Esophagus muscularis mucosa (tissue), 4 donors: ENCODE measurements around the gene ELAPOR1. TPM values are rescaled to one million over a fixed set of nuclear protein-coding genes. Genes with fewer than 3 reads are reported as not detected.
A peak's percentile ranks its signal among the peaks of the same experiment; 100 is the strongest.

ENCODE experiments used
- DNase-seq: peaks from one replicate; pipeline ENCODE4 v3.0.0-alpha.2; 2017; ENCODE audit errors: extremely low spot score
- H3K27ac ChIP-seq, 4 donors: fragments of 200-600 bp; sonication (generic); replicated peaks in 1 of 4; 1 replicate in 3 of 4; 2 replicates in 1 of 4; pipeline ENCODE4 v1.5.1; 2016 to 2019; ENCODE audit warnings: mild to moderate bottlenecking in 1 of 4
- H3K27me3 ChIP-seq, 4 donors: fragments of 200-600 bp; sonication (generic); one replicate each; pipeline versions ENCODE4 v1.5.1 to v1.6.0; 2016 to 2019
- H3K36me3 ChIP-seq, 4 donors: fragments of 200-600 bp; sonication (generic); one replicate each; pipeline ENCODE4 v1.5.1; 2016 to 2019
- H3K4me1 ChIP-seq, 4 donors: fragments of 200-600 bp; sonication (generic); one replicate each; pipeline ENCODE4 v1.5.1; 2016 to 2019
- H3K4me3 ChIP-seq, 4 donors: fragments of 200-600 bp; sonication (generic); 1 replicate in 2 of 4; 2 replicates in 2 of 4; pipeline ENCODE4 v1.5.1; 2016 to 2019; ENCODE audit warnings: mild to moderate bottlenecking in 4 of 4, moderate library complexity in 1 of 4
- H3K9me3 ChIP-seq, 4 donors: fragments of 200-600 bp; sonication (generic); 1 replicate in 3 of 4; 2 replicates in 1 of 4; pipeline ENCODE4 v1.5.1; 2016 to 2019
- CTCF ChIP-seq, 3 experiments: fragments of 200-600 bp in 2 of 3; fragments of 450-650 bp in 1 of 3; sonication (generic) in 2 of 3; IDR thresholded peaks; one replicate each; pipeline ENCODE4 v1.5.1; 2017 to 2019; ENCODE audit warnings: antibody characterized with exemption in 3 of 3, mild to moderate bottlenecking in 2 of 3, moderate library complexity in 1 of 3
- EP300 ChIP-seq: sonication (generic); formaldehyde crosslinking; IDR thresholded peaks from one replicate; pipeline ENCODE4 v1.6.1; 2017; ENCODE audit warnings: antibody characterized with exemption
- POLR2A ChIP-seq: fragments of 450-650 bp; IDR thresholded peaks from one replicate; pipeline ENCODE4 v1.6.1; 2017; ENCODE audit warnings: antibody characterized with exemption, moderate library complexity, mild to moderate bottlenecking, low read depth
- POLR2AphosphoS5 ChIP-seq, 2 donors: sonication (generic); formaldehyde crosslinking; IDR thresholded peaks; one replicate each; pipeline ENCODE4 v1.6.1; 2017; ENCODE audit warnings: antibody characterized with exemption in 2 of 2
- WGBS: methylation state at CpG from one replicate; pipeline ENCODE4 v1.1.5; 2018; 5-methylcytosine and 5-hydroxymethylcytosine counted together
- intact Hi-C: fragments of 100-400 bp; cut with DNase I; formaldehyde crosslinking; loops from one replicate; pipeline ENCODE4 v1.15.1; 2023
- total RNA-seq, 4 donors: library from RNA; depleted of rRNA; stranded (reverse); fragments of >200 nt; gene quantifications; one replicate each; pipeline versions ENCODE4 v1.1.0 to v1.2.1, GENCODE V29; 2016

ELAPOR1 gene
- total RNA-seq, 4 donors from 2014 or later: 0.34 to 0.83 (median 0.52) TPM; not detected in 1

GRCh38 chr1:109105881-109106280, 8.0 kb upstream of the ELAPOR1 start:
- Histone ChIP-seq H3K9me3 (no peaks in the 10 kb centered on the region), H3K36me3 (peaks cover 0 to 5% (median 0%) of the 10 kb centered on the region in 4 donors), H3K27ac (no peak overlapping the region), H3K27me3 (no peaks in the 10 kb centered on the region), H3K4me3 (no peak overlapping the region), H3K4me1 (peaks cover 7 to 15% (median 13%) of the 10 kb centered on the region in 4 donors)
- no peak for DNase-seq
- TF ChIP-seq POLR2A: no peak
- TF ChIP-seq CTCF (IDR thresholded peaks at IDR 0.05): no peak
- no peak for TF ChIP-seq POLR2AphosphoS5 (IDR thresholded peaks at IDR 0.05)
- TF ChIP-seq EP300: no peak
- intact Hi-C loops: loop anchor here (10.0 kb wide), 1 partner anchor 299 kb away; no protein-coding TSS in a partner anchor
- WGBS: 83% methylated on average over 4 of the region's 4 CpGs

GRCh38 chr1:109107785-109108184, 6.1 kb upstream of the ELAPOR1 start:
- Histone ChIP-seq H3K27ac (no peak overlapping the region), H3K4me3 (no peak overlapping the region), H3K36me3 (peaks cover 0 to under 1% (median 0%) of the 10 kb centered on the region in 4 donors), H3K4me1 (peaks cover 0 to 10% (median 9%) of the 10 kb centered on the region in 4 donors), H3K27me3 (no peaks in the 10 kb centered on the region), H3K9me3 (no peaks in the 10 kb centered on the region)
- intact Hi-C loops: loop anchor here (10.0 kb wide), 1 partner anchor 297 kb away; no protein-coding TSS in a partner anchor
- TF ChIP-seq POLR2AphosphoS5 (IDR thresholded peaks at IDR 0.05) (no peak), POLR2A (no peak), CTCF (IDR thresholded peaks at IDR 0.05) (no peak)
- WGBS: 87% methylated on average over 7 of the region's 7 CpGs
- DNase-seq: no peak

DNA sequence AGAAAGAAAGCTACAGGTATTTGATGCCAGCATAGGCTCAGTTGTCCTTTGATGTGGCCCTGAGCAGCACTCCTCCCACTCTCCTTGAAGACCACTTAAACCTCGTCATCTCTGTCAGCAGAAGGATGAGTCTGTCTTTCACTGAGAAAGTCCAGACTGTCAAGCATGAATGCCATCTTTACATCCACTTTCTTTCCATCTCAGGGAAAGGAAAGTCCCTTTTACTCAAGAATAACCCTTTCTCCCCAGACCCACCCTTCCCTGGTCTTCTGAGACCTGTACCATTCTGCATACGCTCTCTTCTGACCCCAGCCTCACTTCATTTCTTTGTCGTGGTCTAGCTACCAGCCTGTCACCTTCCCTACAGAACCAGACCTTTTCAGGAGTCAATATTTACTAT, 4.0 kb upstream of the ELAPOR1 start:
- TF ChIP-seq POLR2A: no peak
- TF ChIP-seq CTCF (IDR thresholded peaks at IDR 0.05): no peak
- TF ChIP-seq EP300: no peak
- TF ChIP-seq POLR2AphosphoS5 (IDR thresholded peaks at IDR 0.05): no peak
- Histone ChIP-seq H3K4me1 (peaks cover 12 to 27% (median 25%) of the 10 kb centered on the region in 4 donors), H3K4me3 (no peak overlapping the region), H3K27ac (no peak overlapping the region), H3K9me3 (no peaks in the 10 kb centered on the region), H3K27me3 (peaks cover 0 to 17% (median 12%) of the 10 kb centered on the region in 4 donors), H3K36me3 (no peaks in the 10 kb centered on the region)
- no peak for DNase-seq
- intact Hi-C loops: loop anchor here (5.0 to 10.0 kb wide), 2 partner anchors 148 to 295 kb away; partner anchors contain the start of gene CLCC1
- WGBS: 76% methylated on average over 3 of the region's 3 CpGs

DNA sequence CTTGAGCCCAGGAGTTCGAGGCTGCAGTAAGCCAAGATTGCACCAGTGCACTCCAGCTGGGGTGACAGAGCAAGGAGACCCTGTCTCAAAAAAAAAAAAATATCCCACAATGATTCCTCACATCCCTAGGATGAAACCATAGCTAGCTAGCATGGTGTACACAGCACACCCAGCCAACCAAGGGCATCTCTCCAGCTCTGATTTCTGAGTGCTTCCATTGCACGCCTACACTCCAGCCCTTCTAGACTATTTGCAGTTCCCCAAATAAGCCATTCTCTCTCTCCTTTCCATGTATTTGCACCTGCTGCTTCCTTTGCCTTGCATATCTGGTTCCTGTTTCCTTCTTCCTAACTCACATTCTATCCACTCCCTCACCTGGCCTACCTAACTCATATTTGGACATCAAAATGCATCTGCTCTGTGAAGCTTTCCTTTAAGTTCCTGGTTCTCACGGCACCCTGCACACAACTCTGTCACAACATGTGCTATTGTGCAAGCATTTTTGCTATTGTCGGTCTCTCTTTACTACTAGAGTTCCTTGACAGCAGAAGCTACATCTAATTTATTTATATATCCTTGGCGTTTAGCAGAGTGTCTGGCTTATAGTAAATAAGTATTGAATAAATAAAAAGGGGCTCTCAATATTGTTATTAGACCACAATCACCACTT, 2.4 kb upstream of the ELAPOR1 start:
- no peak for TF ChIP-seq EP300
- no peak overlapping the region for H3K27ac ChIP-seq
- no peak overlapping the region for H3K4me3 ChIP-seq
- no peaks in the 10 kb centered on the region for H3K36me3 ChIP-seq
- H3K9me3 ChIP-seq: no peaks in the 10 kb centered on the region
- intact Hi-C loops: loop anchor here (5.0 kb wide), 1 partner anchor 149 kb away; the partner anchor contains the start of gene CLCC1
- DNase-seq: no peak
- H3K27me3 ChIP-seq: peaks cover 0 to 30% (median 13%) of the 10 kb centered on the region in 4 donors
- H3K4me1 ChIP-seq: peaks cover 12 to 27% (median 25%) of the 10 kb centered on the region in 4 donors
- 72% methylated on average over 5 of the region's 5 CpGs for WGBS

- 28% methylated on average over 10 of the region's 10 CpGs for WGBS
- no peak for DNase-seq
- H3K9me3 ChIP-seq: no peaks in the 10 kb centered on the region
- no peaks in the 10 kb centered on the region for H3K36me3 ChIP-seq
- peak overlapping the region in 2 of 4 donors; percentile 40 to 63 for H3K27ac ChIP-seq
- H3K4me3 ChIP-seq: peak overlapping the region; percentile 46 to 60 (median 46)
- H3K27me3 ChIP-seq: peaks cover 0 to 36% (median 13%) of the 10 kb centered on the region in 4 donors
- peaks cover 12 to 27% (median 25%) of the 10 kb centered on the region in 4 donors for H3K4me1 ChIP-seq
- TF ChIP-seq CTCF (IDR thresholded peaks at IDR 0.05) (peak in 2 of 3 experiments; percentile 4 to 18), EP300 (no peak), POLR2A (no peak)
- intact Hi-C loops: loop anchor here (5.0 kb wide), 1 partner anchor 150 kb away; the partner anchor contains the start of gene CLCC1
Measured at GRCh38 chr1:109112056-109112651, 1.8 kb upstream of the ELAPOR1 start.
